Activated CD4-positive, alpha-beta T cell treated with anti-CD3 and anti-CD28 coated beads for 1 hour (primary cell): Measurements from ENCODE around the gene DNAH14.
"Not testable (repeated sequence)": the region's sequence is repeated elsewhere in the genome, so short reads cannot be mapped to it uniquely, and the experiment has no call there.

Experiments used
- DNase-seq: peaks from one replicate; pipeline ENCODE4 v3.0.0-alpha.2; 2020

DNAH14 gene

GRCh38 chr1:224922404-224923164 is 6.9 kb upstream of the DNAH14 start:
- no peak for DNase-seq

DNA sequence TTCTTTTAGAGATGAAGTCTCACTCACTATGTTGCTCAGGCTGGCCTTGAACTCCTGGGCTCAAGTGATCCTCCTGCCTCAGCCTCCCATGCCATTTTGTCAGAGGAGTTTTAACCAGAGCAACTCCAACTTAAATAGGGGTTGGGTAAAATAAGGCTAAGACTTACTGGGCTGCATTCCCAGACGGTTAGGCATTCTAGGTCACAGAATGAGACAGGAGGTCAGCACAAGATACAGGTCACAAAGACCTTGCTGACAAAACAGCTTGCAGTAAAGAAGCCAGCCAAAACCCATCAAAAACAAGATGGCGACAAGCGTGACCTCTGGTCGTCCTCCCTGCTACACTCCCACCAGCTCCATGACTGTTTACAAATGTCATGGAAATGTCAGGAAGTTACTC is 5.7 kb upstream of the DNAH14 start:
- no peak for DNase-seq

DNA sequence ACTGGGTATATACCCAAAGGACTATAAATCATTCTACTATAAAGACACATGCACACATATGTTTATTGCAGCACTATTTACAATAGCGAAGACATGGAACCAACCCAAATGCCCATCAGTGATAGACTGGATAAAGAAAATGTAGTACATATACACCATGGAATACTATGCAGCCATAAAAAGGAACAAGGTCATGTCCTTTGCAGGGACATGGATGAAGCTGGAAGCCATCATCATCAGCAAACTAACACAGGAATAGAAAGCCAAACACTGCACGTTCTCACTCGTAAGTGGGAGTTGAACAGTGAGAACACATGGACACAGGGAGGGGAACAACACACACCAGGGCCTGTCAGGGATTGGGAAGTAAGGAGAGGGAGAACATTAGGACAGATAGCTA is 1.8 kb upstream of the DNAH14 start:
- not testable (repeated sequence) for DNase-seq

GRCh38 chr1:224928906-224929305 is 569 bp upstream of the DNAH14 start:
- no peak for DNase-seq

DNA sequence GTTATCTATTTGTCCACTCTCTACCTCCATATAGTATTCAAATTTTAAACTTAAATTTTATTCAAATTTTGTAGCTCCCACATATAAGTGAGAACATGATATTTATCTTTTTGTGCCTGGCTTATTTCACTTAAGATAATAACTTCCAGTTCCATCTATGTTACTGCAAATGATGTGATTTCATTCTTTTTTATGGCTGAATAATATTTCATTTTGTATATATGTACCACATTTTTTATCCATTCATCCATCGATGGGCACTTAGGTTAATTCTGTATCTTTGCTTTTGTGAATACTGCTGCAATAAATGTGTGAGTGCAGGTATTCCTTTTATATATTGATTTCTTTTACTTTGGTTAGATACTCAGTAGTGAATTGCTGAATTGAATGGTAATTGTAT is 2.1 kb downstream of the DNAH14 start:
- DNase-seq = no peak

DNA sequence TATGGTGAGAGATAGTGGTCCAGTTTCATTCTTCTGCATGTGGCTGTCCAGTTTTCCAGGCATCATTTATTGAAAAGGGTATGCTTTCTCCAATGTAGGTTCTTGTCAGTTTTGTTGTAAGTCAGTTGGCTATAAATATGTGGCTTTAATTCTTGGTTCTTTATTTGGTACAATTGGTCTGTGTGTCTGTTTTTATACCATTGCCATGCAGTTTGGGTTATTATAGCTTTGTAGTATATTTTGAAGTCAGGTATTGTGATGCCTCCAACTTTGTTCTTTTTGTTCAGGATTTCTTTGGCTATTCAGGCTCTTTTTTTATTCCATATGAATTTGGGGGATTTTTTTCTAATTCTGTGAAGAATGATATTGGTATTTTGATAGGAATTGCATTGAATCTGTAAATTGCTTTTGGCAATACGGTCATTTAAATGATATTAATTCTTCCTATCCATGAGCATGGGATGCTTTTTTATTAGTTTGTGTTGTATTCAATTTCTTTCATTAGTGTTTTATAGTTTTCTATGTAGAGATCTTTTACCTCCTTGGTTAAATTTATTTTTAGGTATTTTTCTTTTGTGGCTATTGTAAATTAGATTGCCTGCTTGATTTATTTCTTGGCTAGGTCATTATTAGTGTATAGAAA is 3.3 kb downstream of the DNAH14 start:
- DNase-seq = no peak

DNA sequence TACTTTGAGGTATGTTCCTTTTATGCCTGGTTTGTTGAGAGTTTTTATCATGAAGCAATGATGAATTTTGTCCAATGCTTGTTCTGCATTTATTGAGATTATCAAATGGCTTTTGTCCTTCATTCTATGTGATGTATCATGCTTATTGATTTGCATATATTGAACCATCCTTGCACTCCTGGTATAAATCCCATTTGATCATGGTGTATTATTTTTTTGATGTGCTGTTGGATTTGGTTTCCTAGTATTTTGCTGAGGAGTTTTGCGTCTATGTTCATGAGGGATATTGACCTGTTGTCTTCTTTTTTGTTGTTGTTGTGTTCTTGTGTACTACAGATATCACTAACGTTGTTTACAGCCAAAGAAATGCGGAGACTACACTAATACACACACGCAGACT is 4.1 kb downstream of the DNAH14 start:
- no peak for DNase-seq

DNA sequence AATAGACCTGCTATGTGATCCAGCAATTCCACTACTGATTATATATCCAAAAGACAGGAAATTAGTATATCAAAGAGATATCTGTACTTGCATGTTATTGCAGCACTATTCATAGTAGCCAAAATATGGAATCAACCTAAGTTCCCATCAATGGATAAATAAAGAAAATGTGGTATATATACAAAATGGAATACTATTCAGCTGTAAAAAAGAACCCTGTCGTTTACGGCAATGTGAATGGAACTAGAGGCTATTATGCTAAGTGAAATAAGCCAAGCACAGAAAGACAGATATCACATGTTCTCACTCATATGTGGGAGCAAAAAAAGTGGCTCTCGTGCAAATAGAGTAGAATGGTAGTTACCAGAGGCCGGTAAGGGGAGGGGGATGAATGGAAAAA is 9.2 kb downstream of the DNAH14 start:
- DNase-seq = no peak

GRCh38 chr1:224939844-224940425 is 10.5 kb downstream of the DNAH14 start:
- no peak for DNase-seq

GRCh38 chr1:224940735-224941134 is 11.3 kb downstream of the DNAH14 start:
- DNase-seq = not testable (repeated sequence)

DNA sequence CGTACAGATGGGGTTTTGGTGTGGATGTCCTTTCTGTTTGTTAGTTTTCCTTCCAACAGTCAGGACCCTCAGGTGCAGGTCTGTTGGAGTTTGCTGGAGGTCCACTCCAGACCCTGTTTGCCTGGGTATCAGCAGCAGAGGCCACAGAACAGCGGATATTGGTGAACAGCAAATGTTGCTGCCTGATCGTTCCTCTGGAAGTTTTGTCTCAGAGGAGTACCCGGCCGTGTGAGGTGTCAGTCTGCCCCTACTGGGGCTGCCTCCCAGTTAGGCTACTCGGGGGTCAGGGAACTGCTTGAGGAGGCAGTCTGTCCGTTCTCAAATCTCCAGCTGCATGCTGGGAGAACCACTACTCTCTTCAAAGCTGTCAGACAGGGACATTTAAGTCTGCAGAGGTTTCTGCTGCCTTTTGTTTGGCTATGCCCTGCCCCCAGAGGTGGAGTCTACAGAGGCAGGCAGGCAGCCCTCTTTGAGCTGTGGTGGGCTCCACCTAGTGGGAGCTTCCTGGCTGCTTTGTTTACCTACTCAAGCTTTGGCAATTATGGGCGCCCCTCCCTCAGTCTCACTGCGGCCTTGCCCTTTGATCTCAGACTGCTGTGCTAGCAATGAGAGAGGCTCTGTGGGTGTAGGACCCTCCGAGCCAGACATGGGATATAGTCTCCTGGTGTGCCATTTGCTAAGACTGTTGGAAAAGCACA is 16.3 kb downstream of the DNAH14 start:
- not testable (repeated sequence) for DNase-seq

GRCh38 chr1:224946349-224946691 is 16.8 kb downstream of the DNAH14 start:
- DNase-seq = not testable (repeated sequence)

- DNase-seq = no peak
Observed at GRCh38 chr1:224957696-224958095, 28.2 kb downstream of the DNAH14 start.

DNA sequence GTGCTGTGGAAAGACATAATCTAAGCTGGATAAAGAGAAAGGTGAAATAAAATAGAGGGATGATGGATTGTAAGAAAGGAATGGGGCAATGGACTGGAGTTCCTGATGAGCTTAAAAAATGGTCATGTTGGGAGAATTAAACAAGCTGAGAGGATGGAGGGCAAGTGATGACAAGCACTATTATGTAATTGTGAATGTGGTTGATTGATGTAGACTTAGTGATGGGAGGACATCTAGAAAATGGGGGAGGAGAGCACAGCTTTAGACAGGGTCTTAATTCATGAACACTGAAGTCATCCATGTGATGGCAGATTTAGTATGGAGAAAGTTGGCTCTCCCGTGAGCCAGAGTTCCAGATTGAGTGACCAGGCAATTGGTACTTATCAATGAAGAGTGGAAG is 29.0 kb downstream of the DNAH14 start:
- DNase-seq = no peak

DNA sequence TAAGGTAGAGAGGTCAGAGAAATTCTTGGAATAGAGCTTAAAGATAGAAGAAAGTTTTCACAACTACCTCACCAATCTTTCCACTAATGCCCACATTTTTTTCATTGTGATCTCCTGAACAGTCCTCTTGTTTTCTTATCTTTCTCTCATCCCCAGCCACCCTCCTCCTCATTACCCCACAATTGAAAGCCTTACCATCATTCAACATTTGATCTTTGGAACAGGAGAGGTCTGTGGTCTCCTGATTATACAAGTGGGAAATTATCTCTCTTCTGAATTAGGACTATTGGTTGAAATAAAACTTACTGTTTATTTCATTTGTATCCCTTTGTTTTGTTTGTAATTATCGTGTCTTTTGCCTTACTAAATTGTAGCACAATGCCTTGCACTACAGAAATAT is 29.6 kb downstream of the DNAH14 start:
- DNase-seq = no peak

DNA sequence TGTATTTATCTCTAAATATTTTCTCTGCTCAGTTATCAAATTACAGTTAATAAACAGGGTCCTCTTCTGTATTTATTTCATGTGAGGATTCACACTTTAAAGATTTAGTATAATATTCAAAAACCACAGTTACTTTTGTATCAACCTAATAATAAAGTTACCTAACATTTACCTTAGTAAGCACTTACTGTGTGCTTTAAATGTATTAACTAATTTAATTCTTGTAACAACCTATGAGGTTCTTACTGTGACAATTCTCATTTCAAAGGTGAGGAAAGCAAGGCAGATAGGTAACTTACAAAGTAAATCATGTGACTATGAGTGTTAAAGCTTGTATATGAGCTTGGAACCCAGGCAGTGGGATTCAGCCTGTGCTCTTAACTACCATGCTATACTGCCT is 30.2 kb downstream of the DNAH14 start:
- DNase-seq = no peak

- DNase-seq = no peak
Observed at GRCh38 chr1:224980181-224980580, 50.7 kb downstream of the DNAH14 start.

- DNase-seq = not testable (repeated sequence)
Observed at GRCh38 chr1:224981922-224982354, 52.5 kb downstream of the DNAH14 start.

DNA sequence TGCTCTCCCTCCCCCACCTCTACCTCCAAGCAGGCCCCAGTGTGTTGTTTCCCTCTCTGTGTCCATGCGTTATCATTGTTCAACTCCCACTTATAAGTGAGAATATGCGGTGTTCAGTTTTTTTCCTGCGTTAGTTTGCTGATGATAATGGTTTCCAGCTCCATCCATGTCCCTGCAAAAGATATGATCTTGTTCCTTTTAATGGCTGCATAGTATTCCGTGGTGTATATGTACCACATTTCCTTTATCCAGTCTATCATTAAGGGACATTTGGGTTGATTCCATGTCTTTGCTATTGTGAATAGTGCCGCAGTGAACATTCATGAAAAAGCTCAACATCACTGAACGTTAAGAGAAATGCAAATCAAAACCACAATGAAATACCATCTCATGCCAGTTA is 58.6 kb downstream of the DNAH14 start:
- DNase-seq = no peak

GRCh38 chr1:224989615-224990014 is 60.1 kb downstream of the DNAH14 start:
- DNase-seq = no peak

DNA sequence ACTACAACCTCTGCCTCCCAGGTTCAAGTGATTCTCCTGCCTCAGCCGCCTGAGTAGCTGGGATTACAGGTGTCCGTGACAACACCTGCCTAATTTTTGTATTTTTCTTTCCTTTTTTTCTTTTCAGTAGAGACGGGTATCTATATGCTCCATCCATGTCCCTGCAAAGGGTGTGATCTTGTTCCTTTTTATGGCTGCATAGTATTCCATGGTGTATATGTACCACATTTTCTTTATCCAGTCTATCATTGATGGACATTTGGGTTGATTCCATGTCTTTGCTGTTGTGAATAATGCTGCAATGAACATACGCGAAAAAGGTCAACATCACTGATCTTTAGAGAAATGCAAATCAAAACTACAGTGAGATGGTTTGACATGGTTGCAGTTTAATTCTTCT is 62.1 kb downstream of the DNAH14 start:
- DNase-seq = not testable (repeated sequence)

GRCh38 chr1:224995602-224996001 is 66.1 kb downstream of the DNAH14 start:
- DNase-seq = no peak

DNA sequence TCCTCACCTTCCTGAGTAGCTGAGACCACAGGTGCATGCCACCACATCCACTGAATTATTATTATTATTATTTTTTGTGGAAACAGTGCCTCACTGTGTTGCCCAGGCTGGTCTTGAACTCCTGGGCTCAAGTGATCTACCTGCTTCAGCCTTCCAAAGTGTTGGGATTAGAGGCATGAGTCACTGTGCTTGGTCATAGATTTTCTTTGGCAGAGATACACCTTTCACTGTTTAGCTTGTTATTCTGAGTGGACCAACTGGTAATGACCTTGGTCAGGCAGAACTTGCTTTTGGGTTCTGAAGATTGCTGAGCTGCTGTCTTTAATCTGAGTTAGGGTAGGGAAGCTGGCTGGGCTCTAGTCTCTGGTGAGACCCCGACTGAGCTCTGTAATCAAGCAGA is 66.8 kb downstream of the DNAH14 start:
- DNase-seq = no peak

DNA sequence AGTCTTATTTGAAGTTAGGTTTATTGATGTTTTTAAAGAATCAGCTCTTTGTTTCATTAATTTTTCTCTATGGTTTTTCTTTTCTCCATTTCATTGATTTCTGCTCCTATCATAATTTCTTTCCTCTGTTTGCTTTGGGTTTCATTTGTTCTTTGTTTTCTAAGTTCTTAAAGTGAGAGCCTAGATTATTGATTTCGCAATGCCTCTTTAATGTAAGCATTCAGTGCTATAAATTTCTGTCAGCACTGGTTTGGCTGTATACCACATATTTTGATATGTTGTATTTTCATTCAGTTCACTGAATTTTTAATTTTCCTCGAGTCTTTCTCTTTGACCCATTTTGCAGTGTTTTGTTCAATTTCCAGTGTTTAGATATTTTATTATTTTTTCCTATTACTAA is 68.7 kb downstream of the DNAH14 start:
- no peak for DNase-seq
